ENCODE results near the gene USH1C.

- TF ChIP-seq CTCF (CRISPR knock-in tag; IDR thresholded peaks at IDR 0.05) (no peak), FOXJ3 (CRISPR knock-in tag; IDR thresholded peaks at IDR 0.05; ENCODE audit: borderline replicate concordance) (no peak), GTF2F1 (IDR thresholded peaks at IDR 0.05; ENCODE audit: low read length) (no peak), ZNF253 (CRISPR knock-in tag; IDR thresholded peaks at IDR 0.05; ENCODE audit: borderline replicate concordance) (no peak), CHD2 (IDR thresholded peaks at IDR 0.05; ENCODE audit: low read depth, low read length) (no peak), SUZ12 (IDR thresholded peaks at IDR 0.05; ENCODE audit: low read depth, low read length) (no peak), ZNF672 (CRISPR knock-in tag; IDR thresholded peaks at IDR 0.05) (no peak), ATF1 (CRISPR knock-in tag; IDR thresholded peaks at IDR 0.05) (no peak), REST (IDR thresholded peaks at IDR 0.05; ENCODE audit: borderline replicate concordance in 1 of 2, low read depth in 1 of 2, low read length in 2 of 2) (no peak)
Measured at GRCh38 chr11:17529844-17530185, 14.4 kb downstream of the USH1C start.
